Ishikawa (cell line): ENCODE results near the gene MAP3K7.

Experiments
- CREB1 ChIP-seq: IDR thresholded peaks from 2 replicates; pipeline ENCODE4 v1.6.1; 2012; ENCODE audit warnings: low read depth
- EGR1 ChIP-seq: IDR thresholded peaks from 2 replicates; pipeline ENCODE4 v1.6.1; 2012
- EP300 ChIP-seq: IDR thresholded peaks from 2 replicates; pipeline ENCODE4 v1.6.1; 2012; ENCODE audit warnings: borderline replicate concordance
- RAD21 ChIP-seq: IDR thresholded peaks from 2 replicates; pipeline ENCODE4 v1.6.1; 2012; ENCODE audit warnings: low read depth
- TAF1 ChIP-seq: IDR thresholded peaks from 2 replicates; pipeline ENCODE4 v1.6.1; 2012; ENCODE audit warnings: low read depth, mild to moderate bottlenecking
- TF ChIP-seq, protein P1 (sequence below): IDR thresholded peaks from 2 replicates; pipeline ENCODE4 v1.6.1; 2012; ENCODE audit warnings: low read depth, mild to moderate bottlenecking
- TF ChIP-seq, protein P2 (sequence below): IDR thresholded peaks from 2 replicates; pipeline ENCODE4 v1.6.1; 2012

- TF ChIP-seq, protein P1, sequence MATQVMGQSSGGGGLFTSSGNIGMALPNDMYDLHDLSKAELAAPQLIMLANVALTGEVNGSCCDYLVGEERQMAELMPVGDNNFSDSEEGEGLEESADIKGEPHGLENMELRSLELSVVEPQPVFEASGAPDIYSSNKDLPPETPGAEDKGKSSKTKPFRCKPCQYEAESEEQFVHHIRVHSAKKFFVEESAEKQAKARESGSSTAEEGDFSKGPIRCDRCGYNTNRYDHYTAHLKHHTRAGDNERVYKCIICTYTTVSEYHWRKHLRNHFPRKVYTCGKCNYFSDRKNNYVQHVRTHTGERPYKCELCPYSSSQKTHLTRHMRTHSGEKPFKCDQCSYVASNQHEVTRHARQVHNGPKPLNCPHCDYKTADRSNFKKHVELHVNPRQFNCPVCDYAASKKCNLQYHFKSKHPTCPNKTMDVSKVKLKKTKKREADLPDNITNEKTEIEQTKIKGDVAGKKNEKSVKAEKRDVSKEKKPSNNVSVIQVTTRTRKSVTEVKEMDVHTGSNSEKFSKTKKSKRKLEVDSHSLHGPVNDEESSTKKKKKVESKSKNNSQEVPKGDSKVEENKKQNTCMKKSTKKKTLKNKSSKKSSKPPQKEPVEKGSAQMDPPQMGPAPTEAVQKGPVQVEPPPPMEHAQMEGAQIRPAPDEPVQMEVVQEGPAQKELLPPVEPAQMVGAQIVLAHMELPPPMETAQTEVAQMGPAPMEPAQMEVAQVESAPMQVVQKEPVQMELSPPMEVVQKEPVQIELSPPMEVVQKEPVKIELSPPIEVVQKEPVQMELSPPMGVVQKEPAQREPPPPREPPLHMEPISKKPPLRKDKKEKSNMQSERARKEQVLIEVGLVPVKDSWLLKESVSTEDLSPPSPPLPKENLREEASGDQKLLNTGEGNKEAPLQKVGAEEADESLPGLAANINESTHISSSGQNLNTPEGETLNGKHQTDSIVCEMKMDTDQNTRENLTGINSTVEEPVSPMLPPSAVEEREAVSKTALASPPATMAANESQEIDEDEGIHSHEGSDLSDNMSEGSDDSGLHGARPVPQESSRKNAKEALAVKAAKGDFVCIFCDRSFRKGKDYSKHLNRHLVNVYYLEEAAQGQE = no peak
- TF ChIP-seq TAF1 = no peak
- no peak for TF ChIP-seq EP300
- TF ChIP-seq, protein P2, sequence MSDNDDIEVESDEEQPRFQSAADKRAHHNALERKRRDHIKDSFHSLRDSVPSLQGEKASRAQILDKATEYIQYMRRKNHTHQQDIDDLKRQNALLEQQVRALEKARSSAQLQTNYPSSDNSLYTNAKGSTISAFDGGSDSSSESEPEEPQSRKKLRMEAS = no peak
- TF ChIP-seq EGR1 = no peak
- TF ChIP-seq CREB1 = no peak
- no peak for TF ChIP-seq RAD21
Measured at GRCh38 chr6:90619221-90619620, 32.3 kb upstream of the MAP3K7 start.
